ENCODE measurements around the gene GCNT2.
"Not testable (repeated sequence)": the region's sequence is repeated elsewhere in the genome, so short reads cannot be mapped to it uniquely, and the experiment has no call there.

Gene GCNT2

GRCh38 chr6:10528158-10528981, 7.2 kb downstream of the GCNT2 start:
- H3K4me3 ChIP-seq (ENCODE audit: low read length), result peak overlapping the region; percentile 66
- no peak for TF ChIP-seq CTCF (conservative IDR thresholded peaks at IDR 0.05; ENCODE audit: low read depth, low read length)
- DNase-seq (ENCODE audit: low read depth), result peak; percentile 93

GRCh38 chr6:10529231-10529801, 8.2 kb downstream of the GCNT2 start:
- TF ChIP-seq CTCF (conservative IDR thresholded peaks at IDR 0.05; ENCODE audit: low read depth, low read length), result no peak
- H3K4me3 ChIP-seq (ENCODE audit: low read length), result peak overlapping the region; percentile 66
- DNase-seq (ENCODE audit: low read depth), result peak; percentile 58

- H3K4me3 ChIP-seq (ENCODE audit: low read length), result peak overlapping the region; percentile 66
- not testable (repeated sequence) for DNase-seq (ENCODE audit: low read depth)
These were observed 8.8 kb downstream of the GCNT2 start for GRCh38 chr6:10529828-10530374.

- TF ChIP-seq CTCF (conservative IDR thresholded peaks at IDR 0.05; ENCODE audit: low read depth, low read length), result no peak
- H3K4me3 ChIP-seq (ENCODE audit: low read length), result peak overlapping the region; percentile 32
- DNase-seq (ENCODE audit: low read depth), result no peak
These were observed 10.4 kb downstream of the GCNT2 start for GRCh38 chr6:10531503-10531902.

GRCh38 chr6:10531942-10532341, 10.8 kb downstream of the GCNT2 start:
- H3K4me3 ChIP-seq (ENCODE audit: low read length), result peak overlapping the region; percentile 14
- no peak for TF ChIP-seq CTCF (conservative IDR thresholded peaks at IDR 0.05; ENCODE audit: low read depth, low read length)
- no peak for DNase-seq (ENCODE audit: low read depth)

GRCh38 chr6:10532392-10532791, 11.2 kb downstream of the GCNT2 start:
- no peak for TF ChIP-seq CTCF (conservative IDR thresholded peaks at IDR 0.05; ENCODE audit: low read depth, low read length)
- H3K4me3 ChIP-seq (ENCODE audit: low read length), result no peak overlapping the region
- DNase-seq (ENCODE audit: low read depth), result no peak

- no peak for TF ChIP-seq CTCF (conservative IDR thresholded peaks at IDR 0.05; ENCODE audit: low read depth, low read length)
- no peak overlapping the region for H3K4me3 ChIP-seq (ENCODE audit: low read length)
- DNase-seq (ENCODE audit: low read depth), result no peak
These were observed 13.2 kb downstream of the GCNT2 start for GRCh38 chr6:10534419-10534762.
